ENCODE measurements around the gene PITRM1.

Gene PITRM1

GRCh38 chr10:3127921-3128320, 44.7 kb downstream of the PITRM1 start:
- TF ChIP-seq CTCF (IDR thresholded peaks at IDR 0.05; ENCODE audit: insufficient read depth, low read depth, low read length, missing control alignments) = no peak
- no peak for DNase-seq (ENCODE audit: low read depth)
- no peak overlapping the region for H3K4me3 ChIP-seq (ENCODE audit: low read length)

GRCh38 chr10:3126741-3127346, 45.7 kb downstream of the PITRM1 start:
- no peak for TF ChIP-seq CTCF (IDR thresholded peaks at IDR 0.05; ENCODE audit: insufficient read depth, low read depth, low read length, missing control alignments)
- DNase-seq (ENCODE audit: low read depth) = peak; percentile 60
- no peak overlapping the region for H3K4me3 ChIP-seq (ENCODE audit: low read length)

GRCh38 chr10:3126249-3126648, 46.3 kb downstream of the PITRM1 start:
- no peak for TF ChIP-seq CTCF (IDR thresholded peaks at IDR 0.05; ENCODE audit: insufficient read depth, low read depth, low read length, missing control alignments)
- DNase-seq (ENCODE audit: low read depth) = no peak
- no peak overlapping the region for H3K4me3 ChIP-seq (ENCODE audit: low read length)

GRCh38 chr10:3125527-3126170, 46.9 kb downstream of the PITRM1 start:
- no peak for TF ChIP-seq CTCF (IDR thresholded peaks at IDR 0.05; ENCODE audit: insufficient read depth, low read depth, low read length, missing control alignments)
- no peak for DNase-seq (ENCODE audit: low read depth)
- no peak overlapping the region for H3K4me3 ChIP-seq (ENCODE audit: low read length)

GRCh38 chr10:3124412-3125175, 48.0 kb downstream of the PITRM1 start:
- no peak for DNase-seq (ENCODE audit: low read depth)
- TF ChIP-seq CTCF (IDR thresholded peaks at IDR 0.05; ENCODE audit: insufficient read depth, low read depth, low read length, missing control alignments) = no peak
- no peak overlapping the region for H3K4me3 ChIP-seq (ENCODE audit: low read length)

GRCh38 chr10:3123571-3124411, 48.8 kb downstream of the PITRM1 start:
- TF ChIP-seq CTCF (IDR thresholded peaks at IDR 0.05; ENCODE audit: insufficient read depth, low read depth, low read length, missing control alignments) = no peak
- no peak for DNase-seq (ENCODE audit: low read depth)
- no peak overlapping the region for H3K4me3 ChIP-seq (ENCODE audit: low read length)
